HPDE6-E6E7 (cell line): ENCODE results near the gene SERTAD1.

Source experiments
- DNase-seq: peaks from one replicate; pipeline ENCODE4 v3.0.0; 2011; ENCODE audit warnings: missing footprints; ENCODE audit errors: extremely low spot score

The SERTAD1 gene

DNA sequence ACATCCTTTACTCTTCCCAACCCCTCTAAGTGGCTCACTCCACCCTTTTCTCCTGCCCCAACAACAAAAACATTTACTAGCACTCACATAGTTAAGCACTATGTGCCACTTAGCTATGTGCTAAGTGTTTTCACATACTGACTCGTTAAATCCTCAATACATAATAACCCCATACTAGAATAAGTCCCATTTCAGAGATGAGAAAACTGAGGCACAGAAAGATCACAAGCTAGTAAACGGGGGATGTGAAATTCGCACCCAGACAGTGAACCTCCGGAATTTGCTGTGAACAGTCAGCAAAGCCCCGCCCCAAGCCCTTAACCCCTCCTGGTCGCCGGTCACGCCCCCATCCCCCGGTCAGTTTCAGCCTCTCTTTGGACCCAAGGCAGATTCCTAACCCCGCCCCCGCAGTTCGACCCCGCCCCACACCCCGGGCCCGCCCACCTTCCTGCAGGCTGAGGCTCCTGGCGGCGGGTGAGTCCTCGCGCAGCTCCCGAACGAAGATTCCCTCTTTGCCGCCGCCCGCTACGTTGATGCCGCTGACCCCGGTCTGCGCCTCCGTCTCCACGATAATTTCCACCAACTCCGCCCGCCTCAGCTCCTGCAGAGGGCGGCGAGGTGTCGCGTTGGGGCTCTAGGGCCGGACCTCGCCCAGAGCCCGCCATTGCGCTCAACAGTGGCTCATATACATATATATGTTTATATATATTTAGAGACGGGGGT, 22.4 kb downstream of the SERTAD1 start:
- DNase-seq = peak; percentile 86

DNA sequence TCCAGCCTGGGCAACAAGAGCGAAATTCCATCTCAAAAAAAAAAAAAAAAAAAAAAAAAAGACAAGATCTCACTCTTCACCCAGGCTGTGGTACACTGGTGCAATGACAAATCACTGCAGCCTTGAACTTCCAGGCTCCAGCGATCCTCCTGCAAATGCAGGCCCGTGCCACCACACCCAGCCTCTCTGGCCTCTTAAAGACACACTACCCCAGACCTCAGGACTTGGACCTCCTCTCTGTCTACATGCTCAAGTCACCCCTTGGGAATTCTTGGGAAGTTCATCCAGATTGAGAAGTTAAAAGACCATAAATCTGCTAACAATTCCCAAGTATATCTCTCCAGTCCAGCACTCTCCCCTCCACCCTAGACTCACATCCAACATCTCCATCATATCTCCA, 25.2 kb downstream of the SERTAD1 start:
- no peak for DNase-seq

DNA sequence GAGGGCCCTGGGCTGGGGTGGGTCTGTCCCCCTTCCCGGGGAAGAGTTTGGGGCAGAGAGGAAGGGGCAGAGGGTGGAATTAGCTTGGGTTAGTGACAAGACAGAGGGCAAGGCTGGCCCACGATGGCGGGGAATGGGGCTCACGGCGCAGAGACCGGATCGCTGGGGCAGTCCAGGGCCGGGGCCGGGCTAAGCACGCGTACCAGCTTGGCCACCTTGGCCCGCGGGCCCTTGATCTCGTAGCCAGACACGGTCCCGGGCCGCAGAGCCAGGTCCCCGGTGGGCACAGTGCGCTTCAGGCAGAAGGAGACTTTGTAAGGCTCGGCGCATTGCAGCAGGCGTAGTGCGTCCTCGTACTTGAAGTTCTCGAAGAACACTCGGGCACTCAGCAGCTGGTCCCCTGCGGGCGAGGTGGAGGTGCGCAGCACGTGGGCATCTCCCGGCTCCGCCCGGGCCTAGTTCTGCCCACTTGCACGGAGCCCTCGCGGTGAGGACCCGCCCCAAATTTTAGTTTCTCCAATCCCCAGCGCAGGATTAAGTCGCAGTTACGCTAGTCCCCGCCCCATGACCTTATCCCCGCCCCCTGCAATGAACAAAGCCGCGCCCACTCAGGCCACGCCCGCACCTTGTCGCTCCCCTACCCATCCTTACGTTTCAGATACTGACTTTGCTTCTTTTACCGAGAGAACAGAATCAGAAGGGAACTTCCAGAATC, 27.2 kb downstream of the SERTAD1 start:
- DNase-seq = no peak

DNA sequence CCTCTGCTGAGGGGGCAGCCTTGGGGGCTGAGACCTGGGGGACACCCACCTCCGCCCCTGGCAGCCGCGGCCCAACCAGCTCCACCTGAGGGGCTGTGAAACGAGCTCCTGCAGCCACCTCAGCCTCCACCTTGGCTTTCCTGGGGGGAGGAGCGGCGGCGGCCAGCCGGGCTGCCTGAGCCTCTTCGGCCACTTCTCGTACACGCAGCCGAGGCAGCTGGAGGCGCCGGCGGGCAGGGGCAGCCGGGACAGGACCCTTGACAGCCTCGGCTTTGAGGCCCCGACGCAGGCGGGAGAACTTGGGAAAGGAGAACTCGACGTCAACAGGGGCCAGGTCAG, 28.3 kb downstream of the SERTAD1 start:
- DNase-seq = no peak

DNA sequence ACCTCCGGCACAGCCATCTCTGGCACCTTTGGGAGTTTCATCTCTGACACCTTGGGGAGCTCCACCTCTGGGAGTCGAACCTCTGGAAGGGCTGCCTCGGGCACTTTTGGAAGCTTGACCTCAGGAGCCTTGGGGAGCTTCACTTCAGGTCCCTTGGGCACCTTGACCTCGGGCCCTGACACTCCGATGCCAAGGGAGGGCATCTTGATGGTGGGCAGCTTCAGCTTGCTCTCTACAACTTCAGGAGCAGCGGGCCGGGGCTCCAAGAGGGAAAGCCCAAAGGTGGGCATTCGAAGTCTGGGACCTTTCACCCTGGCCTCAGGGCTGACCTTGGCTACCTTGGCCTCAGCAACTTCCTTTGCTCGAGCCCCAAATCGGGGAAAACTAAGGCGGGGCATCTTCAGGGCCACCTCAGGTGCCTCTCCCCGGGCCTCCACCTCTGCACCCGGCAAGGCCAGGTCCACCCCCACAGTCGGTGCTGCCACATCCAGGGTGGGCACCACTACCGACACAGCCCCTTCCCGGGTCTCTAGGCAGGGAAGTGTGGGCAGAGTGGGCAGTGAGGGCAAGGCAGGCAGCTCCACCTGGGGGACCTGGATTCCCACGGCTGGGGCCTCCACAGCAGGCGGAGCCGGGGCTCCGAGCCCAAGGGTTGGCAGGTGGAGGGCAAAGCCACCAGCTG, 28.8 kb downstream of the SERTAD1 start:
- no peak for DNase-seq

DNA sequence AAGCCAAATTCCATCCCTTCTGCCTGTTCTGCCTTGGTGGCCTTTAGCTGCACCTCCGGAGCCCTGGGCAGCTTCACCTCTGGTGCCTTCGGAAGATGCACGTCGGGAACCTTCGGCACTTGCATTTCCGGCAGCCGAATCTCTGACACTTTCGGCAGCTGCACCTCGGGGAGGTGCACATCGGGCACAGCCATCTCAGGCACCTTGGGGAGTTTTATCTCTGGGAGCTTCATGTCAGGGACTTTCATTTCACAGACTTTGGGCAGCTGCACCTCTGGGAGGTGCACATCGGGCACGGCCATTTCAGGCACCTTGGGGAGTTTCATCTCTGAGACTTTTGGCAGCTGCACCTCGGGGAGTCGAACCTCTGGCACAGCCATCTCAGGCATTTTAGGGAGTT, 29.8 kb downstream of the SERTAD1 start:
- no peak for DNase-seq

DNA sequence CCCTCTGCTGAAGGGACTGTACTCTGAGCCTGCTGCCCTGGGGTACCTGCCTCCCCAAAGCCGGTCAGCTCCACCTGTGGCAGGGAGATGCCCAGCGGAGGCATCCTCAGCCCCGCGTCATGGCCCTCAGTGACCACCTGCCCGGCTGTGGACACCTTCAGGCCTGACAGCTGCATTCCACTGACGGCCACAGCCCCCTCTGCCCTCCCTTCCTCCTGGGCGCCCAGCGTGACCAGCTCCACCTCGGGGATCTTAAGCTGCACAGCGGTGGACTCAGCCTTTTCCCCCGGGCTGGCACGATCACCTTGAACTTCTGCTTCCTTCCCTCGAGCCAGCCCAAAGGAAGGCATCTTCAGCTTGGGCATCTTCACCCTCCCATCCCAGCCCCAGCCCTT, 31.0 kb downstream of the SERTAD1 start:
- DNase-seq = no peak

DNA sequence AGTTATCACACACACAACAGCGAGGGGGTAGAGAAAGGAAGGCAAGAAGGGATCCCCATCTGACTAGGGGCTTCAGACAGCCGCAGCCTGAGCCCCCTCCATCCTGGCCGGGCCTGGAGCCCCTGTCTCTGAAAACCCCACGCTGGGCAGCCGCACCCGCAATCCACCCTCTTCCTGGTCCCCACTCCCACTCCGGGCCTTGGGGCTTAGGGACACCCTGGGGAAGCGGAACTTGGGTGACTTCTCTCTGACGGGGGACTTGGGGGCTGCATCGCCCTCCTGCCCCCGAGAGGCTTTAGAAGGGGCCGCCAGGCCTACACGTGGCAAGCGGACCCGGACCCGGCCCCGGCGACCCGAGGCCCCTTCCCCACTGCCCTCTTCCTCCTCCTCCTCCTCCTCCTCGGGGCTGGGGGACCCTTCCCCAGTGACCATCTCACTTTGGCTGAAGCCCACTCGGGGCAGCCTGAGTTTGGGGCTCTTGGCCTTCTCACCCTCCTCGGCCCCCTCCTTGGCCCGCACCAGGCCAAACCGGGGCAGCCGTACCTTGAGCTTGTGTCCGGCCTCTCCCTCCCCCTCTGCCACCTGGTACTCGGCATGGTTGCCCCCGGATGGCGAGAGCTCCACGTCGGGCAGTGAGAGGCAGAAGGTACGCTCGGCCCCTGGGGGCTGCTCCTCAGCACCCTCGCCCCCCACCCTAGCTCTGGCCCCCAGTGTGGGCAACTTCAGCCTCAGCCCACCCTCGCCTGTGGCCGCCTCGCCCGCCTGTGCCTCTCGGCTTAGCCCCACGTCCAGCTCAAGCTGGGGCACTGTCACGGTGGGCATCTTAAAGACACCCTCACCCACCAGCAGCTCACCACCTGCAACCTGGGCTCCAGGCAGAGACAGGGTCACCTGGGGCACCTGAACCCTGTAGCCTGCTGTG, 31.6 kb downstream of the SERTAD1 start:
- no peak for DNase-seq

DNA sequence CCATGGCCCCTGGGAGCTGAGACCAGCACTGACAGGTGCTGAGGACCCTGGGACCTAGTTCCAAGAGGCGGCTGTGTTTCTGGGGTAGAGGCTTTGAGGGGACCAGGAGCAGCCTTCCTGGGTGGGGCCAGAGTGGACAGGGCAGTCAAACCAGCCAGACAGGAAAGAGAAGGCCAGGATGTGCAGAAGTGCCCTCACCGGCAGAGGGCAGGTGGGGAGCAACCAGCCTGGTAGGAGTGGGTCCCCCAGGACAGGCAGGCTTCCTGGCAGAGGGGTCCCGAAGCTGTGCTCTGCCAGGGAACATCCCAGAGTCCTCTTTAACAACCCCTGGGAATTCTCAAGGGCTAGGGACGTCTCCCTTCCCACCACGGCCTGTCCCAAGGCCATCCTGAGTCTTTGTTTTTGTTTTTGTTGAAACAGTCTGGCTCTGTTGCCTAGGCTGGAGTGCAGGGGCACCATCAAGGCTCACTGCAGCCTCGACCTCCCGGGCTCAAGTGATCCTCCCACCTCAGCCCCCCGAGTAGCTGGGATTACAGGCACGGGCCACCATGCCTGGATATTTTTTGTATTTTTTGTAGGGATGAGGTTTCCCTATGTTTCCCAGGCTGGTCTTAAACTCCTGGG, 32.8 kb downstream of the SERTAD1 start:
- DNase-seq = peak; percentile 80

DNA sequence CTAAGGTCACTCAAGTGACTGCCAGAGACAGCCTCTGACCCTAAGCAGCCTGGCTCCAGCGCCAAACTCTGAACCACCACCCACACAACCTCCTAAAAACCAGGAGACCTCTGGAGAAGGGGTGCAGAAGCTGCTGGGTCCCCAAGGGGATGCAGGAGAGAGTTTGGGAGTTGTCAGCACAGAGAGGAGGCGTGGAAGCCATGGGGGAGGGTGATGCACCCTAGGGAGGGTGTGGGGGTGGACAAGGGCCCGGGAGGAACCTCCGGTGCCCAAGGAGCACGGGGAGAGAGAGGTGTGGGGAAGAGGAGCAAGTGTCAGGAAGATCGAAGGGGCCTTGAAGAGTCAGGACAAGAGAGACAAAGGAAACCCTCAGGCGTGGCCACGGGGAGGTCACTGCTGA, 33.7 kb downstream of the SERTAD1 start:
- DNase-seq = no peak

DNA sequence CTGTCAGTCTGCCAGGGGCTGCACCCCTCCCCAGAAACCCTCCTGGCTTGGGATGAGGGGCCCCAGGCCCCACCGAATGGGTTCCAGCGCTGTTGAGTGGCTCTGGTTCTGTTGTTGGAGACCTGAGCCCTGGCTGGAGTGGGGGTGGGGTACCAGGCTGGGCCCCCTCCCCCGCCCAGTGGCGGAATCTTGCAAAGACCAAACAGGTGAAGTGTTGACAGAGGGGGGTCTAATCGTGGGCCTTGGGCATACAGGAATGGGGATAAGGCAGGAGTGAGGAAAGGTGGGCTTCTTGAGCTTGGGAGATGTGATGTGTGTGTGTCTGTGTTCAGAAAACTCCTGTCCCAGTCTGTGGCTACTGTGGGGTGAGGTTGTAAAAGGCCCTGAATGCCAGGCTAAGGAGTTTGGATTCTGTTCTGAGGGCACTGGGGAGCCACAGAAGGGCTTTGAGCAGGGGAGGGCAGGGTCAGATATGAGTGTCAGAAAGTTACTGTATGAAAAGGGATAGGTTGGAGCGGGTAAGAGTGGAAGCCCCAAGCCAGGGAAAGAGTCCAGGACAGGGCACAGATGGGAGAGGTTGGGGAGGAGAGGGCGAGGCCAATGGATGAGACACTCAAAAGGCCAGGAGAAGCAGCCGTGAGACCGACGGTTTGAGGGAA, 35.6 kb downstream of the SERTAD1 start, which contains the start of gene HIPK4:
HIPK4 (minus strand) TSS at position 98 of the 659 bp plus-strand sequence. CDS start 279 bp downstream, outside the sequence.
- no peak for DNase-seq

DNA sequence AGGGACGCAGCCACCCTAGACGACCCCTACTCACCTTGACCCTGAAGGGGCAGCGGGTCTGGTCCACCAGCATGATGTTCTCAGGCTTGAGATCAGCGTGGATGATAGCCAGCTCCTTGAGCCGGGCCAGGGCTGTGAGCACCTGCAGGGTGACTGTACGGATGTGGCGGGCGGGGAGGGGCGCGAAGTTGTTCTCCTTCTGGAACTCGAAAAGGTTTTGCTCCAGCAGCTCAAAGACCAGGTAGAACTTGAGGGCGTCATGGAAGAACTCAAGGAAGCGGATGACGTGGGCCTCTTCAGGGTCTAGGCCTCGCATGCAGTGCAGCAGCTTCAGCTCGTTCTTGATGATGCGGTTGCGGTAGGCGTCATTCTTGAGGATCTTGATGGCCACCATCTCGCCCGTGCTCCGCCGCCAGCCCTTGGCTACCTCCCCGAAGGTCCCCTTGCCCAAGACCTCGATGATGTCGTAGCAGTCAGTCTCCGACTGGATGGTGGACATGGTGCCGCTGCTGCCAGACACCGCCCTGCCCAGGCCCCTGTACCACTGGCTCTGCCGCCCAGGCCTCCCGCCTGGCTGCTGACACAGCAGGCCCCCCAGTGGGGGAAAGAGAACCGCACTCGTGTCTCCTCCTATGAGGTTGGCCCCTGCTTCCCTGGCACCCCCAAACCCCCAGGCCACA, 36.2 kb downstream of the SERTAD1 start:
- no peak for DNase-seq

DNA sequence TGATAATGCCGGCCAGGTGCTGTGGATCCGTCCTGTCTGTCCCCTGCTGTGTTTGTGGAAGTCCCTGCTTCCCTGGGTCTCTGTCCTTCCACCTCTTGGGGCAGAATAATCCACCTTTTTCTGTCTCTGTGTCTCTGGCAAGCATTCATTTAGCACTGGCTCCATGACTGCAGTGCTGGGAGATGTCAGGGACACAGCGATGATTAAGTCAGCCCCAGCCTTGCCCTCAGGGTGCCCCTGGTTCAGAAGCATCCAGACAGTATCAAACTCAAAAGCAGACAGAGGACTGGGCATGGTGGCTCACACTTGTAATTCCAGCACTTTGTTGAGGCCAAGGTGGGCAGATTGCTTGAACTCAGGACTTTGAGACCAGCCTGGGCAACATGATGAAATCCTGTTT, 37.3 kb downstream of the SERTAD1 start:
- DNase-seq = no peak

DNA sequence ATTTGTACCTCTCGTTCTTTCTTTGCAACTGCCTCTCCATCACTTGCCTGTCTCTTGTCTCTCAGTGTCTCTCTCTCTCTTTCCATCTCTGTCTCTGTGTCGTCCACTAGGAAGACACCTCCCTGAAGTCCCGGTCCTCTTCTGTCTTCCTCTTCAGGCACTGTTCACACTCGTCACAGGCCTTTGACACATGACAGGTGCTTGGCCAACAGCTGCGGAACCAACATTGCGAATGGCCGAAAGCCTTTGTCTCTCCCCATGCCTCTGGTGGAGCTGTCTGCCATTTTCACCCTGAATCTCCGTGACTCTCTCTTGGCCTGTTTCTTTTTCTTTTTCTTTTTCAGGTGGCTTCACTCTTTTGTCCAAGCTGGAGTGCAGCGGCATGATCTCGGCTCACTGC, 38.6 kb downstream of the SERTAD1 start:
- no peak for DNase-seq

DNA sequence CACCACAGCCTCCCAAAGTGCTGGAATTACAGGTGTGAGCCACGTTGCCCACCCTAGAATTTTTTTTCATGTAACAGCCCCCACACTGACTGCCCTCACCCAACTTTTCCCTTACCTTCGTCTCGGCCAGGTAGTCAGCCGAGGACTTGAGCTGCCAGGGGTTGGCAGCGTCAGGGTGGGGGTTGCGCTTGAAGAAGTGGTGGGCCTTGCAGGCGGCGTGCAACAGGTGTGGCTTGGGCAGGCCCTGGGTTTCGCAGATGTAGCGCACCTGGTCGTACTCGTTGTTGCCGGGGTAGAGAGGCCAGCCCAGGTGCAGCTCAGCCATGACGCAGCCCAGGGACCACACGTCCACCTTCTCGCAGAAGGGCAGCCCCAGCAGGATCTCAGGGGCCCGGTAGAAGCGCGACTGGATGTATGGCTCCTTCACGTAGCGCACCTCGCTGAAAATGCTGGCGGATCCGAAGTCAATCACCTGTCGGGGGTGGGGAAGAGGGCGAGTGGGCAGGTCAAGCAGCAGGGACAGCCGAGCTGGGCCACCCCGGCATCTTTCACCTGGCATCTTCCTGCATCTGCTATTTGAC, 42.0 kb downstream of the SERTAD1 start:
- DNase-seq = no peak

DNA sequence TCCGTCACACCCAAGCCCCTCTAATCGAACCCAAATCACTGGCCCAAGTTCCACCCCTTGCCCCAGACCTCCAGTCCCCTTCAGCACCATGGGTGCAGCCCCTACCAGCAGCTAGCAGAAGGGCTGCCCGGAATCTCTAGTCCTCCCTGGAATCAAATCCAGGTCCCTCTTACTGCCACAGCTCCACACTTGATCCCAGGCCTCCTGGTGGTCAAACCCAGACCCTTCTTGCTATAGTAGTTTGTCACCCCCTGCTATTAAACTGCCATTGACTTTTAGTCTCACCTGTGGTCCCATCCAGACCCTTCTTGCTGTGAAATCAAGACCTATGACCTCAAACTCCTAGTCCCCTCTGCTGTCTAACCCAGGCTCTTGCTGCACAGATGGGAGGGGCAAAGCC, 44.5 kb downstream of the SERTAD1 start:
- no peak for DNase-seq

DNA sequence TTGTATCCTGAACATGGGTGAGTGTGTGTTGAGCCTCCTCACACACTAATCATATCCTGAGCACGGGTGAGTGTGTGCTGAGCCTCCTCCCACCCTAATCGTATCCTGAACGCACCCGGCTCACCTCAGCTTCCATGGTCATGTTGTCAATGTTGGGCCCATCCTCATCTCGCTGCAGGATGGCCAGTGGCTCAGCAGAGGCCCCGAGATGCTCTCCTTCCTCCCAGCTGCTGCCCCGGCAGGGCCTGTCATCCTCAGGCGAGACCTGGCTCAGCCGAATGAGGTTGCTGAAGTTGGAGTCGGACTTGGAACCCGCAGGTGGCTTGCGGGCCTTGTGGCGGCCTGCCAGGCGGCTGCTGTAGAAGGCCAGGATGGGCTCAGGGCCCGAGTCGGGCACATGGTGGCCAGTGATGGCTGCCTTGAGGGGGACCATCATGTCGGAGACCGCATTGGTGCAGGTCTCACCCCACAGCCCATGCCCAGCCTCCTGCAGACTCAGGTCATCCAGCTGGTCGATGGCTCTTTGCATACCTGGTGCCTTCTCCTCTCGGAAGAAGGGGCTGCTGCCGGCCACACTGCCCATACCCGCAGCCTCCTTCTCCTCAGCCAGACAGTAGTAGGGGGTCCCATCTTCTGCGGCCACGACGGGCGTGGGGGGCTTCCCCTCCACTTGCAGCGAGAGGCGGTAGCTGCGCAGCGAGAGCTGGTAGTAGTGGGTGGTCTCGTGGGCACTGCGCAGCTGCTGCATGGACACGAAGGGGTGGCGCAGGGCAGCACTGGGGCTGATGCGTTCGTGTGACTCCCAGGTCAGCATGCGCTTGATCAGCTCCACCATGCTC, 45.4 kb downstream of the SERTAD1 start:
- no peak for DNase-seq

DNA sequence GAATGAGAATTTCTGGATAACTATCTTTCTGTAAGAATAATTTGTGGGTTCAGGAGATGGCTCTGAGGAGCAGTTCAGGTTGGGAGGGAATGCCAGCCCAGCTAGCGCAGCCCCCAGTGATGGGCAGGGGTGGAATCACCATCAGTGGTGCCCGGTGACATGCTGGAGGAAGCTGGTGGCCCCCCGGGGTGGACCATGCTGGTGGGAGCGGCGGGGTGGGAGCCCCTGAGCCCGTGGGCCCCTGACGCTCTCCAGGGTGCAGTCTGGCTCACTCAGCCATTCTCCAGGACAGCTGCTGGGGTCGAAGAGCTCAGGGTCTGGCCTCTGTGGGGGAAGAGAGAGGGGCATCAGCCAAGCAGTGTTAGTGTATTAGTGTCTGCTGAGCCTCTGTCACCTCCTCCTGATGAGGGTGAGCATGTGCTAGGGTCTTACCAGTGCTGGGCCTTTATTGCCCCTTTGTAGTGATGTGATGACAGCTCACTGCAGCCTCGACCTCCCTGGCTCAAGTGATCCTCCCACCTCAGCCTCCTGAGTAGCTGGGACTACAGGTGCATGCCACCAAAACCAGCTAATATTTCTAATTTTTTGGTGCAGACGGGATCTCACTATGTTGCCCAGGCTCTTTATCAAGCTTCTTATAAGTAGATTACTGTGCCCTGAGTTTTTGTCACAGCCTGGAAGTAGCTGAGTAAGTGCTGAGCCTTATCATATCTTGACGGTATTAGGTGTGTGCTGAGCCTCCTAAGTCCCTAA, 46.2 kb downstream of the SERTAD1 start:
- no peak for DNase-seq
